Fibroblast of pulmonary artery (primary cell): Measurements from ENCODE around the gene DOCK3.
A peak's percentile ranks its signal among the peaks of the same experiment; 100 is the strongest.

Experiments
- DNase-seq: peaks from one replicate; pipeline ENCODE4 v3.0.0-alpha.2; 2010; ENCODE audit warnings: low read depth
- H3K4me3 ChIP-seq: replicated peaks from 2 replicates; pipeline ENCODE4 v1.5.1; 2011; ENCODE audit warnings: low read depth, mild to moderate bottlenecking, control low read depth, low read length, moderate library complexity
- CTCF ChIP-seq: IDR thresholded peaks from 2 replicates; pipeline ENCODE4 v1.5.1; 2011; ENCODE audit warnings: mild to moderate bottlenecking, control low read depth, low read length, inconsistent platforms; ENCODE audit errors: missing control alignments

Gene DOCK3

DNA sequence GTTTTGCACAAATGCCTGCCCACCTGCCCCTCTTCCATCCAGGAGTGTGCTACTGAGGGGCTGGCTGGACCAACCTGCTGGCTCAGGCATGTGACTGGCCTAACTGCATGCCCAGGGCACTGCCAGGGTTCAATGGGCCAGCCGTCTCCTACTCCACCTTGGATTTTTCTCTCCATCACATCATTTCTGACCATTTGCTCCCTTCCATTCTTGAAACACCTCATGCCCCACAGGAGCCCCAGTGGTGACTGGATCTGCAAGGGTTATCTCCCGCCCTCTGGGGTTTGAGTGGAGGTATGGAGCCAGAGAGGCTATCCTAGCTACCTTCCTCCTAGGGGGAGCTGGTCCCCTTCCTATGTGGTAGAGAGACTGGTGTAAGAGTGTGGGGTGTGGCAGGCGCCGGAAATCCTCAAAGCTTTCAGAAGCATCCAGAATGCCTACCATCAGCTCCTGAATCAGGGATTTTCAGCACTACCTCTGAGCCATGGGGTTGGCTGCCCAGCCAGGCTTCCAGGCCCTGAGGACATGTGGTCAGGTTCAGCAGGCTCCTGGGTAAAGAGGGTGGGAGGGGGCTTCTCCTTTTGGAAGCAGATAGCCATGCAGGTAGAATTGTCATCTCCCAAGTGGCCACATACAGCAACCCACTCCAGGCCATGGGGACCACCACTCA lies 707.5 kb downstream of the DOCK3 start:
- no peak for DNase-seq

DNA sequence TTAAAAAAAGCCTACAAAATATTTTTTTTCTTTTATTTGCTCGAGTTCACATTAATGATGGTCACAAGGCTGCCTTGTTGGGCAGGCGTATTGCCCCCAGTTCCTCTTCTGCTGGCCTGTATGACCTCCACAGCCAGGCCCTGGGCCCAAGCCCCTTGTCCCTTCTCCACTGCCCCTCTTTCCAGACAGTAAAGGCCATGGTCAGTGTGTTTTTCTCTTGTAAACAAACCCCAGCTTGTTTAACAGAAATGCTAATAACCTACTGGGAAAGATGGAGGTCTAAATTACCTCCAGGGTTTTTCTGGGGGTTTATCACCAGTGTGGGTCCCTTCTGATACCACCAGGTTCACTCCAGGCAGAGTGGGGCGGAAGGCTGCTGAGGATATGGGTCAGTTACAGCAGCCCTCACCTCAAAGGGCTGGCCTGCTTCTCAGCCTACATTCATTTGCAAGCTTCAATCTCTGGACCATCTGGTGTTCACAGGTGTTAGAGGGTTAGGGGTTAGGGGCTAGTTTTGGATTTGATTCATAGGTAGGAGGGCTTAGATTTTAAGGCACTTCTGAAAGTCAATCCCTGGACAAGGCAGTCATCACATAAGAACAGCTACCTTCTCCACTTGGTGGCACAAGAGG lies 708.3 kb downstream of the DOCK3 start:
- no peak overlapping the region for H3K4me3 ChIP-seq
- DNase-seq, result no peak
- no peak for TF ChIP-seq CTCF

More for the DNA sequence above, 707.5 kb downstream of the DOCK3 start:
- H3K4me3 ChIP-seq, result no peak overlapping the region
- no peak for TF ChIP-seq CTCF

DNA sequence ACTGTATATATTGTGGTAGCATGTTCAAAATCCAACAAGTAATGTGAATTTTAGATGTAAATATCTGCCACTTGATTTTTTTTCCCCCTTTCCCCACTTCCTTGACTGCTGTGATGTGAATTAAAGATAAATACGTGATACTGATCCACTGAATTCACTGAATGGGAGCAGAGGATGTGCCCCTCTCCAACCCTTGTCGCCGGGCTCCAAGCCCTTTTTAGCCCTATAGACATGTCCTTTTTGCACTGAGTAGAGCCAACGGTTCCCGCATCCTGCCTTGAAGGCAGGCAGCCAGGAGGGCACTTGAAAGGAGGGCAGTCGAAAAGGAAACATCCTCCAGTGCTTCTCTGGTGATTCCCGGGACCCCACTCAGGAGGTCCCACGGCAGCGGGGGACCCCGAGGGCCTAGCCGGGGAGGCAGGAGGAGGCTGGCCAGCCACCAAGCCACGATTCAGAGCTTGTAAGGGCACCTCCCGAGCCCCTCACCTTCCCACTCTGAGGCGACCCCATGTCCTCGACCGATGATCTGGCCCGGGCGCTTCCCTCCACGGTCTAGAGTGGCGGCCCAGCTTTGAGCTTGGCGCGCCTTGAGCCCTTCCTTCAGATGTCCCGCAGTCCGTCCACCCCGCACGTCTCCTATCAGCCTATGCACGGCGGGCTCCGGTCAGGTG lies 709.5 kb downstream of the DOCK3 start:
- TF ChIP-seq CTCF, result no peak
- no peak for DNase-seq
- H3K4me3 ChIP-seq, result peak overlapping the region; percentile 83

DNA sequence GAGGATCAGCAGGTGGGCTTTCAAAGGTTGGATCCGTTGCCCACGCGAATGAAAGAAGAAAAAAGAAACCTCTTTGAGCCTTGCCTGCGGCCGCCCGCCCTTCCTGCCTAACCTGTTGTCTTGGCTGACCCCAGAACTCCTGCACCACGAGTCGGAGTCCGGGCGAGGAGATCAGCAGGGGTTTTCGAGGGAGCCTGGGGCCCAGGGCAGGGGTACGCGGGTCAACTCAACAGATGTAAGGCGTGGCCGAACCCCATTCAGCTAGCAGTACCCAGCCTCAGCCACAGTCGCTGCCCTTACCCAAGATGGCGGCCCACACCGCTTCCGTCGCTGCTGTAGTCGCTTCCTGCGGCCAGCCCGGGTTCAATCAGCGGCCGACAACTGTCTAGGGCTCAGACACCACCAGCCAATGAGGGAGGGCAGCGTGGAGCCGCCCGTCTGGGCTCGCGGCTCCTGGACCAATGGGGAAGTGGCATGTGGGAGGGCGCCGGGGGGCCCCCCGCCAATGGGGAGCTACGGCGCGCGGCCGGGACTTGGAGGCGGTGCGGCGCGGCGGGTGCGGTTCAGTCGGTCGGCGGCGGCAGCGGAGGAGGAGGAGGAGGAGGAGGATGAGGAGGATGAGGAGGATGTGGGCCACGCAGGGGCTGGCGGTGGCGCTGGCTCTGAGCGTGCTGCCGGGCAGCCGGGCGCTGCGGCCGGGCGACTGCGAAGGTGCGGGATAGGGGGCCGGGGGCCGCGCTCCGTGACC lies 710.2 kb downstream of the DOCK3 start, which contains the start of gene MANF:
TSS of gene MANF (plus strand) at position 566 of the 748 bp plus-strand sequence. CDS start at position 618, 52 bp downstream.
- no peak for TF ChIP-seq CTCF
- DNase-seq, result peak; percentile 98
- peak within 1 kb of the TSS; percentile 83 for H3K4me3 ChIP-seq

- no peak for DNase-seq
- no peak for TF ChIP-seq CTCF
Measured at GRCh38 chr3:51385621-51386091, 710.9 kb downstream of the DOCK3 start.

GRCh38 chr3:51386159-51386851 lies 711.6 kb downstream of the DOCK3 start:
- no peak for TF ChIP-seq CTCF
- DNase-seq, result no peak
- peak overlapping the region; percentile 83 for H3K4me3 ChIP-seq

More at GRCh38 chr3:51385621-51386091, 710.9 kb downstream of the DOCK3 start:
- peak overlapping the region; percentile 83 for H3K4me3 ChIP-seq
